ENCODE results near the gene SLCO6A1.

- TF ChIP-seq CTCF (conservative IDR thresholded peaks at IDR 0.05; ENCODE audit: low read depth in 2 of 2) (no peak), EZH2 (IDR thresholded peaks at IDR 0.05; ENCODE audit: low read depth, unreplicated experiment) (no peak), REST (IDR thresholded peaks at IDR 0.05; ENCODE audit: unreplicated experiment) (no peak), POLR2AphosphoS5 (IDR thresholded peaks at IDR 0.05; ENCODE audit: low read depth) (no peak), JUNB (IDR thresholded peaks at IDR 0.05; ENCODE audit: unreplicated experiment) (no peak), CREB1 (CRISPR knock-in tag; IDR thresholded peaks at IDR 0.05; ENCODE audit: low read depth) (no peak), EZH2phosphoT487 (IDR thresholded peaks at IDR 0.05; ENCODE audit: unreplicated experiment) (no peak)
Measured at GRCh38 chr5:102375272-102375671, 123.5 kb downstream of the SLCO6A1 start.

All from GM23338 (cell line).